Measurements from ENCODE around the gene IL15RA. TPM values are rescaled to one million over a fixed set of nuclear protein-coding genes. Genes with fewer than 3 reads are reported as not detected.

Gene IL15RA
- total RNA-seq, 1 experiment from 2014 or later = 4.4 TPM

GRCh38 chr10:6011558-6011957, 34.2 kb upstream of the IL15RA start:
- no peak overlapping the region for H3K27ac ChIP-seq (ENCODE audit: low read length)

GRCh38 chr10:6010569-6010968, 33.2 kb upstream of the IL15RA start:
- Histone ChIP-seq H3K4me2 (ENCODE audit: low read length) (no peak overlapping the region), H3K36me3 (ENCODE audit: low read depth, low read length) (no peaks in the 10 kb centered on the region), H4K20me1 (ENCODE audit: low read length) (no peaks in the 10 kb centered on the region), H3K9ac (ENCODE audit: low read length) (no peak overlapping the region), H3K9me2 (replicated peaks; ENCODE audit: low read length) (no peaks in the 10 kb centered on the region), H3K27ac (ENCODE audit: low read length) (no peak overlapping the region), H2AFZ (ENCODE audit: low read length) (no peak overlapping the region), H3K4me1 (ENCODE audit: insufficient read depth, low read length) (no peaks in the 10 kb centered on the region), H3K27me3 (ENCODE audit: low read length) (no peaks in the 10 kb centered on the region), H3K79me2 (ENCODE audit: low read length) (no peaks in the 10 kb centered on the region), H3K4me3 (ENCODE audit: low read length) (no peak overlapping the region), H3F3A (ENCODE audit: low read length, unreplicated experiment) (no peaks in the 10 kb centered on the region), H3K9me3 (ENCODE audit: low read length) (no peaks in the 10 kb centered on the region)
- ChIA-PET CTCF (interaction anchor here (0.6 kb wide), 1 partner anchor 76 kb away, joined by 3 read pairs; no protein-coding TSS in a partner anchor), POLR2A (ENCODE audit: unreplicated experiment) (no interaction called here)
- intact Hi-C loops (cut with micrococcal nuclease) = loop anchor here (5.0 to 10.0 kb wide), 2 partner anchors 42 to 74 kb away; partner anchors contain the start of gene RBM17
- BruUV-seq (replicated peaks) = no TSS peak
- DNase-seq (no peak), ATAC-seq (no peak)
- TF ChIP-seq CTCF (conservative IDR thresholded peaks at IDR 0.05; ENCODE audit: low read depth, low read length) (no peak), EZH2phosphoT487 (IDR thresholded peaks at IDR 0.05; ENCODE audit: borderline replicate concordance, low read length) (no peak), EZH2 (IDR thresholded peaks at IDR 0.05; ENCODE audit: low read length, unreplicated experiment) (no peak)

More at GRCh38 chr10:6011558-6011957, 34.2 kb upstream of the IL15RA start:
- ChIA-PET POLR2A (ENCODE audit: unreplicated experiment) (no interaction called here), CTCF (no interaction called here)
- DNase-seq (no peak), ATAC-seq (no peak)
- Histone ChIP-seq H3K9ac (ENCODE audit: low read length) (no peak overlapping the region), H3K36me3 (ENCODE audit: low read depth, low read length) (no peaks in the 10 kb centered on the region), H3K27me3 (ENCODE audit: low read length) (no peaks in the 10 kb centered on the region), H3K9me2 (replicated peaks; ENCODE audit: low read length) (no peaks in the 10 kb centered on the region), H2AFZ (ENCODE audit: low read length) (no peak overlapping the region), H4K20me1 (ENCODE audit: low read length) (no peaks in the 10 kb centered on the region), H3K79me2 (ENCODE audit: low read length) (no peaks in the 10 kb centered on the region), H3K9me3 (ENCODE audit: low read length) (no peaks in the 10 kb centered on the region), H3K4me1 (ENCODE audit: insufficient read depth, low read length) (no peaks in the 10 kb centered on the region), H3F3A (ENCODE audit: low read length, unreplicated experiment) (no peaks in the 10 kb centered on the region), H3K4me3 (ENCODE audit: low read length) (no peak overlapping the region), H3K4me2 (ENCODE audit: low read length) (no peak overlapping the region)
- BruUV-seq (replicated peaks) = no TSS peak
- TF ChIP-seq EZH2phosphoT487 (IDR thresholded peaks at IDR 0.05; ENCODE audit: borderline replicate concordance, low read length) = no peak
- TF ChIP-seq CTCF (conservative IDR thresholded peaks at IDR 0.05; ENCODE audit: low read depth, low read length) = no peak
- no peak for TF ChIP-seq EZH2 (IDR thresholded peaks at IDR 0.05; ENCODE audit: low read length, unreplicated experiment)
- intact Hi-C loops (cut with micrococcal nuclease) = loop anchor here (5.0 to 10.0 kb wide), 2 partner anchors 41 to 73 kb away; partner anchors contain the start of gene RBM17

GRCh38 chr10:6009961-6010360, 32.6 kb upstream of the IL15RA start:
- Histone ChIP-seq H3K27me3 (ENCODE audit: low read length) (no peaks in the 10 kb centered on the region), H2AFZ (ENCODE audit: low read length) (no peak overlapping the region), H3F3A (ENCODE audit: low read length, unreplicated experiment) (no peaks in the 10 kb centered on the region), H3K79me2 (ENCODE audit: low read length) (no peaks in the 10 kb centered on the region), H3K36me3 (ENCODE audit: low read depth, low read length) (no peaks in the 10 kb centered on the region), H3K4me1 (ENCODE audit: insufficient read depth, low read length) (no peaks in the 10 kb centered on the region), H3K9me3 (ENCODE audit: low read length) (no peaks in the 10 kb centered on the region), H3K9ac (ENCODE audit: low read length) (no peak overlapping the region), H4K20me1 (ENCODE audit: low read length) (no peaks in the 10 kb centered on the region), H3K4me3 (ENCODE audit: low read length) (no peak overlapping the region), H3K27ac (ENCODE audit: low read length) (no peak overlapping the region), H3K4me2 (ENCODE audit: low read length) (no peak overlapping the region), H3K9me2 (replicated peaks; ENCODE audit: low read length) (no peaks in the 10 kb centered on the region)
- ChIA-PET POLR2A (ENCODE audit: unreplicated experiment) (no interaction called here), CTCF (interaction anchor here (0.6 kb wide), 1 partner anchor 75 kb away, joined by 3 read pairs; no protein-coding TSS in a partner anchor)
- intact Hi-C loops (cut with micrococcal nuclease) = loop anchor here (5.0 to 10.0 kb wide), 2 partner anchors 42 to 75 kb away; partner anchors contain the start of gene RBM17
- no peak for ATAC-seq
- TF ChIP-seq CTCF (conservative IDR thresholded peaks at IDR 0.05; ENCODE audit: low read depth, low read length) (no peak), EZH2phosphoT487 (IDR thresholded peaks at IDR 0.05; ENCODE audit: borderline replicate concordance, low read length) (no peak), EZH2 (IDR thresholded peaks at IDR 0.05; ENCODE audit: low read length, unreplicated experiment) (no peak)
- DNase-seq = no peak
- BruUV-seq (replicated peaks) = no TSS peak

All from PC-3 (cell line).